GM23338 (cell line): ENCODE data around the gene PHC2. TPM values are rescaled to one million over a fixed set of nuclear protein-coding genes. Genes with fewer than 3 reads are reported as not detected.

ENCODE experiments used
- ATAC-seq: fragments of 200-7000 bp; cut with Tn5 transposase; 3 replicates; pipeline ENCODE4 v1.9.1; 2020
- DNase-seq: peaks from one replicate; pipeline ENCODE4 v3.0.0-alpha.2; 2015; ENCODE audit warnings: low spot score
- H2AFZ ChIP-seq: fragments of 200-600 bp; sonication (generic); 2 replicates; pipeline ENCODE4 v1.8.0; 2016; ENCODE audit warnings: antibody characterized with exemption, mild to moderate bottlenecking, moderate library complexity
- H3F3A ChIP-seq: fragments of 200-600 bp; sonication (generic); replicated peaks from 2 replicates; pipeline ENCODE4 v1.8.0; 2017; ENCODE audit warnings: antibody characterized with exemption, mixed run types, low read depth
- H3K27ac ChIP-seq: fragments of 200-600 bp; sonication (generic); 2 replicates; pipeline ENCODE4 v1.6.1; 2016; ENCODE audit warnings: low read depth
- H3K27me3 ChIP-seq: fragments of 200-600 bp; sonication (generic); 2 replicates; pipeline ENCODE4 v1.8.0; 2016; ENCODE audit warnings: mild to moderate bottlenecking, mixed run types, moderate library complexity; ENCODE audit not compliant: insufficient read depth
- H3K36me3 ChIP-seq: fragments of 200-600 bp; sonication (generic); 2 replicates; pipeline ENCODE4 v1.8.0; 2016; ENCODE audit warnings: mild to moderate bottlenecking; ENCODE audit not compliant: insufficient read depth
- H3K4me1 ChIP-seq: fragments of 200-600 bp; sonication (generic); 2 replicates; pipeline ENCODE4 v1.8.0; 2016; ENCODE audit warnings: mild to moderate bottlenecking, moderate library complexity; ENCODE audit not compliant: insufficient read depth
- H3K4me2 ChIP-seq: fragments of 200-600 bp; sonication (generic); 2 replicates; pipeline ENCODE4 v1.7.1; 2017; ENCODE audit warnings: mixed run types
- H3K4me3 ChIP-seq: fragments of 200-600 bp; sonication (generic); 2 replicates; pipeline ENCODE4 v1.6.1; 2016; ENCODE audit warnings: mixed run types
- H3K79me2 ChIP-seq: fragments of 200-600 bp; sonication (generic); replicated peaks from 2 replicates; pipeline ENCODE4 v1.8.0; 2017; ENCODE audit warnings: mild to moderate bottlenecking; ENCODE audit not compliant: insufficient read depth
- H3K9me2 ChIP-seq: fragments of 200-600 bp; sonication (generic); 2 replicates; pipeline ENCODE4 v1.8.0; 2017; ENCODE audit not compliant: insufficient read depth
- H4K20me1 ChIP-seq: fragments of 200-600 bp; sonication (generic); replicated peaks from 2 replicates; pipeline ENCODE4 v1.8.0; 2017; ENCODE audit warnings: mild to moderate bottlenecking; ENCODE audit not compliant: insufficient read depth
- H3K27ac Mint-ChIP-seq: 2 replicates; pipeline ENCODE4 v1.8.0; 2020; ENCODE audit warnings: inconsistent platforms, mild to moderate bottlenecking, moderate library complexity, mixed read lengths
- H3K27me3 Mint-ChIP-seq: 3 replicates; pipeline ENCODE4 v1.8.0; 2022; ENCODE audit warnings: low read depth, mild to moderate bottlenecking, moderate library complexity, mixed read lengths, inconsistent platforms; ENCODE audit not compliant: insufficient read depth, poor library complexity
- H3K36me3 Mint-ChIP-seq: 3 replicates; pipeline ENCODE4 v1.8.0; 2021; ENCODE audit warnings: low read depth, mild to moderate bottlenecking, inconsistent platforms, moderate library complexity, mixed read lengths
- H3K4me1 Mint-ChIP-seq: 3 replicates; pipeline ENCODE4 v1.8.0; 2020; ENCODE audit warnings: mild to moderate bottlenecking, inconsistent platforms, mixed read lengths
- H3K4me3 Mint-ChIP-seq: 3 replicates; pipeline ENCODE4 v1.8.0; 2021; ENCODE audit warnings: moderate library complexity, mild to moderate bottlenecking, inconsistent platforms, mixed read lengths
- H3K9me3 Mint-ChIP-seq: 3 replicates; pipeline ENCODE4 v1.8.0; 2020; ENCODE audit warnings: moderate library complexity, mild to moderate bottlenecking, inconsistent platforms, mixed read lengths
- CREB1 ChIP-seq: fragments of 250-450 bp; sonication (Bioruptor Pico); IDR thresholded peaks from 2 replicates; pipeline ENCODE4 v1.5.0; 2020; ENCODE audit warnings: low read depth, mild to moderate bottlenecking, moderate library complexity
- EZH2 ChIP-seq: fragments of 200-600 bp; sonication (generic); IDR thresholded peaks from one replicate; pipeline ENCODE4 v1.8.0; 2017; ENCODE audit warnings: antibody characterized with exemption, mild to moderate bottlenecking, low read depth; ENCODE audit not compliant: unreplicated experiment
- EZH2phosphoT487 ChIP-seq: fragments of 200-600 bp; sonication (generic); IDR thresholded peaks from one replicate; pipeline ENCODE4 v1.8.1; 2018; ENCODE audit warnings: antibody characterized with exemption; ENCODE audit not compliant: unreplicated experiment
- JUNB ChIP-seq: IDR thresholded peaks from one replicate; pipeline ENCODE4 v1.6.1; 2016; ENCODE audit warnings: antibody characterized with exemption; ENCODE audit not compliant: unreplicated experiment
- POLR2AphosphoS5 ChIP-seq: IDR thresholded peaks from 2 replicates; pipeline ENCODE4 v1.6.1; 2016; ENCODE audit warnings: antibody characterized with exemption, low read depth
- STAT1 ChIP-seq: IDR thresholded peaks from one replicate; pipeline ENCODE4 v1.6.1; 2016; ENCODE audit warnings: antibody characterized with exemption; ENCODE audit not compliant: unreplicated experiment
- ZNF114 ChIP-seq: fragments of 250-450 bp; sonication (Bioruptor Pico); IDR thresholded peaks from 2 replicates; pipeline ENCODE4 v1.5.0; 2020; ENCODE audit warnings: mild to moderate bottlenecking, moderate library complexity
- ZNF331 ChIP-seq: fragments of 250-450 bp; sonication (Bioruptor Pico); IDR thresholded peaks from 2 replicates; pipeline ENCODE4 v1.5.0; 2020; ENCODE audit warnings: low read depth, mild to moderate bottlenecking, moderate library complexity
- ZNF462 ChIP-seq: fragments of 250-450 bp; sonication (Bioruptor Pico); IDR thresholded peaks from 2 replicates; pipeline ENCODE4 v1.5.0; 2020; ENCODE audit warnings: mild to moderate bottlenecking, moderate library complexity
- polyA plus RNA-seq: library from polyadenylated mRNA; unstranded; fragments of >200 nt; fragmentation: Nextera tagmentation; extraction: Ambion mirVana; gene quantifications from 2 replicates; pipeline ENCODE4 v1.2.1, GENCODE V29; 2016
- total RNA-seq: library from RNA; depleted of rRNA; stranded (reverse); fragments of >200 nt; shearing (Covaris generic); gene quantifications from 2 replicates; pipeline ENCODE4 v1.2.3, GENCODE V29; 2014

Gene PHC2
- total and polyA plus RNA-seq, 2 experiments from 2014 or later = 1.7 to 7.3 TPM

DNA sequence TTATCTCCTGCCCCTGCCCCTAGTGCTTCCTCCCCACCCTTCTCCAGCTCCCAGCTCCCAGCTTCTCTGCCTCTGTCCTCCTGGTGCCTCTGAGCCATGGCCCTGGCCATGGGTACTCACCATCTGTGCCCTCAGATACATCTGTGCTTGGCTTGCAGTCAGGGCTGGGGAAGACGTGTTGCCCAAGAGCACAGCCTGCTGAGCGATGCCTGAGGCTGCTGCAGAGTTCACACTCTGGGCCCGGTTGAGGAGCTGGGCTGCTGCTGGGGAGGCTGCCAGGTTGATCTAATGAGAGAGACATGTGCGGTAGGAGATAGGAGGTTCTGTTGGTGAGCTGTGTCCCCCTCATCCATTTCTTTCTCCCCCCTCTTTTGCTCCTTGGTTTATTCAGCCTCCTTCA lies 60.6 kb downstream of the PHC2 start:
- H3K4me1 Mint-ChIP-seq = peaks cover 19% of the 10 kb centered on the region
- Histone ChIP-seq H3K9me2 (no peaks in the 10 kb centered on the region), H3K27me3 (no peaks in the 10 kb centered on the region), H3K4me1 (0 out of 2 replicates have a peak, but pooled peaks cover 3% of the 10 kb centered on the region), H4K20me1 (no peaks in the 10 kb centered on the region), H2AFZ (no peak overlapping the region), H3K36me3 (no peaks in the 10 kb centered on the region), H3K4me2 (no peak overlapping the region), H3K4me3 (no peak overlapping the region), H3K79me2 (no peaks in the 10 kb centered on the region), H3K27ac (no peak overlapping the region), H3F3A (no peaks in the 10 kb centered on the region)
- peaks cover 7% of the 10 kb centered on the region for H3K27me3 Mint-ChIP-seq
- no peaks in the 10 kb centered on the region for H3K9me3 Mint-ChIP-seq
- ATAC-seq (no peak), DNase-seq (no peak)
- no peaks in the 10 kb centered on the region for H3K36me3 Mint-ChIP-seq
- no peak overlapping the region for H3K4me3 Mint-ChIP-seq
- TF ChIP-seq JUNB = no peak
- TF ChIP-seq EZH2phosphoT487 = no peak
- no peak overlapping the region for H3K27ac Mint-ChIP-seq

DNA sequence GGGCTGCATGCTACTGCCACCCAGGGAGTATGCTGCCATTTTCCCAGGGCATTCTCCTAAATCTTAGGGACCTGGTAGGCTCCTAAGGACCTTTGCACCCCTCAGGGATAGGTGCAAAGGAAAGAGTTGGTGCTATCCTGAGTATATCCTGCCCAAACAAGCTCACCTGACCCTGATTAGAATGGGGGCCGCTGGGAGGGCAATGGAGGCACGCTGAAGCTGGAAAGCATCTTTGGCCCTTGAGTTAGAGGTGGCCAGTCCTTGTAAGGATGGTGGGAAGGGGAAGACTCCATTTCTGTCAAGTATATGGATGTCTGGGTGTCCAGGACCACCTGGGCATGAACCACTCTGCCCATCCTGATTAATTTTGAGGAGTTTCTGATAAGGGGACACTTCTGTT lies 61.1 kb downstream of the PHC2 start:
- Histone ChIP-seq H3K36me3 (no peaks in the 10 kb centered on the region), H2AFZ (no peak overlapping the region), H3K4me3 (no peak overlapping the region), H4K20me1 (no peaks in the 10 kb centered on the region), H3K4me2 (no peak overlapping the region), H3K4me1 (peaks cover 4% of the 10 kb centered on the region; the same call in 1 of the 2 replicates), H3F3A (no peaks in the 10 kb centered on the region), H3K79me2 (no peaks in the 10 kb centered on the region), H3K27me3 (no peaks in the 10 kb centered on the region), H3K27ac (no peak overlapping the region), H3K9me2 (no peaks in the 10 kb centered on the region)
- TF ChIP-seq EZH2 (no peak), ZNF462 (CRISPR knock-in tag) (no peak), JUNB (no peak), POLR2AphosphoS5 (no peak), ZNF331 (CRISPR knock-in tag) (no peak), CREB1 (no peak), ZNF114 (CRISPR knock-in tag) (no peak), STAT1 (no peak), EZH2phosphoT487 (no peak)
- Mint-ChIP-seq H3K36me3 (no peaks in the 10 kb centered on the region), H3K4me1 (peaks cover 22% of the 10 kb centered on the region), H3K4me3 (no peak overlapping the region), H3K27ac (no peak overlapping the region), H3K9me3 (no peaks in the 10 kb centered on the region), H3K27me3 (peaks cover 12% of the 10 kb centered on the region)
- ATAC-seq = no peak
- DNase-seq = no peak
